ENCODE measurements around the gene FBLN7. TPM values are rescaled to one million over a fixed set of nuclear protein-coding genes. Genes with fewer than 3 reads are reported as not detected.
"Not testable (repeated sequence)": the region's sequence is repeated elsewhere in the genome, so short reads cannot be mapped to it uniquely, and the experiment has no call there.

FBLN7 gene
- polyA plus RNA-seq, 3 donors = 0.04 TPM; not detected in 2

DNA sequence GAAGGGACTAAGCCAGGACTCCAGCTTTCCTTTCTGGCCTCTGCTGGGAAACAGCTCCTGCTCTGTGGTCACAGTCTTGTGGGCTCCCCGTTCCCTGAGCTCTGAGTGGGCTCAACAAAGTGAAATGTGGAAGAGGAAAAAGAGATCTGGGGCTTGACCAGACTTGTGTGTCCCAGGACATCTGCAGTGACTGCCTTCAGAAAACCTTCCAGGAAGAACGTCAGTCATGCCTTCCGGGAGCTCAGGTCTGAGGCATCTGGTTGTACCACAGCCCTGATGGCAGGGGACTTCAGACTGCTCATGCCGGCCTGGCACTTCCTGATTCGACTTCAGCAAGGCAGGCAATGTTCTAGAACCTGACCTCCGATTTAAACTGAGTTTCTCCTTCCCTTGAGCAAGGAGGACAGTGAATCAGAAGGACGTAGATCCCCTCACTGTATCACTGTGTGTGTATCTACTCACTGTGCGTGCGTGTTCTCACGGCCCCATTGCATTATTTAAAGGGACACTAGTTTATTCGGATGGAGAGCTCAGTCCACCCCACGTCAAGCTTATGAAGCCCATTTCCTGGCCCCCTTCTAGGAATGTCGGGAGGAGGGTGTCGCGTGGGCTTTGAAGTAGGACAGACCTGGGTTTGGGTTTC lies 548 bp upstream of the FBLN7 start:
- Histone ChIP-seq H3K4me2 (replicated peaks; ENCODE audit: extremely low read depth, low read length, poor library complexity, severe bottlenecking) (peak overlapping the region; percentile 73), H3K36me3 (replicated peaks in 1 of 2; ENCODE audit: control insufficient read depth in 1 of 2, insufficient read depth in 2 of 2, low read length in 2 of 2) (no peaks in the 10 kb centered on the region), H2AFZ (ENCODE audit: insufficient read depth, low read depth, low read length, poor library complexity, severe bottlenecking) (no peak overlapping the region), H3K9ac (ENCODE audit: insufficient read depth, low read length, poor library complexity, severe bottlenecking) (peak overlapping the region; percentile 32), H3K4me3 (replicated peaks in 1 of 3; ENCODE audit: low read depth in 2 of 3, low read length in 3 of 3) (peak overlapping the region; percentile 17 to 65 (median 25)), H3K9me3 (replicated peaks in 1 of 2; ENCODE audit: control insufficient read depth in 1 of 2, insufficient read depth in 1 of 2, low read length in 2 of 2) (peaks cover 5 to 11% of the 10 kb centered on the region in 2 donors), H3K27ac (ENCODE audit: low read depth in 1 of 2, low read length in 2 of 2) (no peak overlapping the region), H4K20me1 (ENCODE audit: insufficient read depth, low read length) (no peaks in the 10 kb centered on the region), H3K27me3 (ENCODE audit: control insufficient read depth in 2 of 2, insufficient read depth in 2 of 2, low read length in 2 of 2) (peaks cover 24 to 41% of the 10 kb centered on the region in 2 donors), H3K4me1 (ENCODE audit: control insufficient read depth in 1 of 2, insufficient read depth in 2 of 2, low read length in 2 of 2) (peaks cover 5 to 9% of the 10 kb centered on the region in 2 donors), H3K79me2 (ENCODE audit: insufficient read depth, low read length) (no peaks in the 10 kb centered on the region)
- peak overlapping the region in 2 of 7 donors; percentile 4 to 18 for H3K27ac Mint-ChIP-seq
- peaks cover 0 to 21% (median 8%) of the 10 kb centered on the region in 7 donors for H3K9me3 Mint-ChIP-seq
- peak; percentile 18 to 66 (median 29) for DNase-seq
- peaks cover 0 to 11% of the 10 kb centered on the region in 2 donors for H3K36me3 Mint-ChIP-seq
- H3K27me3 Mint-ChIP-seq (ENCODE audit: low read depth in 3 of 3) = peaks cover 51 to 55% (median 55%) of the 10 kb centered on the region in 3 donors
- H3K4me1 Mint-ChIP-seq = peaks cover 17% of the 10 kb centered on the region
- peak overlapping the region; percentile 64 to 85 for H3K4me3 Mint-ChIP-seq
- intact Hi-C loops (cut with micrococcal nuclease) = no loop called here
- 26% methylated on average over 9 of the region's 15 CpGs for WGBS (ENCODE audit: insufficient coverage)
- TF ChIP-seq, protein P1, sequence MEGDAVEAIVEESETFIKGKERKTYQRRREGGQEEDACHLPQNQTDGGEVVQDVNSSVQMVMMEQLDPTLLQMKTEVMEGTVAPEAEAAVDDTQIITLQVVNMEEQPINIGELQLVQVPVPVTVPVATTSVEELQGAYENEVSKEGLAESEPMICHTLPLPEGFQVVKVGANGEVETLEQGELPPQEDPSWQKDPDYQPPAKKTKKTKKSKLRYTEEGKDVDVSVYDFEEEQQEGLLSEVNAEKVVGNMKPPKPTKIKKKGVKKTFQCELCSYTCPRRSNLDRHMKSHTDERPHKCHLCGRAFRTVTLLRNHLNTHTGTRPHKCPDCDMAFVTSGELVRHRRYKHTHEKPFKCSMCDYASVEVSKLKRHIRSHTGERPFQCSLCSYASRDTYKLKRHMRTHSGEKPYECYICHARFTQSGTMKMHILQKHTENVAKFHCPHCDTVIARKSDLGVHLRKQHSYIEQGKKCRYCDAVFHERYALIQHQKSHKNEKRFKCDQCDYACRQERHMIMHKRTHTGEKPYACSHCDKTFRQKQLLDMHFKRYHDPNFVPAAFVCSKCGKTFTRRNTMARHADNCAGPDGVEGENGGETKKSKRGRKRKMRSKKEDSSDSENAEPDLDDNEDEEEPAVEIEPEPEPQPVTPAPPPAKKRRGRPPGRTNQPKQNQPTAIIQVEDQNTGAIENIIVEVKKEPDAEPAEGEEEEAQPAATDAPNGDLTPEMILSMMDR (IDR thresholded peaks at IDR 0.05) = no peak

DNA sequence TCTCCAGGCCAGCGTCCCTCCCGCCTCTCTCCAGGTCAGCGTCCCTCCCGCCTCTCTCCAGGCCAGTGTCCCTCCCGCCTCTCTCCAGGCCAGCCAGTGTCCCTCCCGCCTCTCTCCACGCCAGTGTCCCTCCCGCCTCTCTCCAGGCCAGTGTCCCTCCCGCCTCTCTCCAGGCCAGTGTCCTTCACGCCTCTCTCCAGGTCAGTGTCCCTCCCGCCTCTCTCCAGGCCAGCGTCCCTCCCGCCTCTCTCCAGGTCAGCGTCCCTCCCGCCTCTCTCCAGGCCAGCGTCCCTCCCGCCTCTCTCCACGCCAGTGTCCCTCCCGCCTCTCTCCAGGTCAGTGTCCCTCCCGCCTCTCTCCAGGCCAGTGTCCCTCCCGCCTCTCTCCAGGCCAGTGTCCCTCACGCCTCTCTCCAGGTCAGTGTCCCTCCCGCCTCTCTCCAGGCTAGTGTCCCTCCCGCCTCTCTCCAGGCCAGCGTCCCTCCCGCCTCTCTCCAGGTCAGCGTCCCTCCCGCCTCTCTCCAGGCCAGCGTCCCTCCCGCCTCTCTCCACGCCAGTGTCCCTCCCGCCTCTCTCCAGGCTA lies 939 bp downstream of the FBLN7 start:
- Mint-ChIP-seq H3K9me3 (peaks cover 0 to 15% (median 7%) of the 10 kb centered on the region in 7 donors), H3K36me3 (peaks cover 0 to 11% of the 10 kb centered on the region in 2 donors), H3K4me3 (peak overlapping the region in 1 of 2 donors; percentile 82), H3K4me1 (peaks cover 17% of the 10 kb centered on the region), H3K27me3 (ENCODE audit: low read depth in 3 of 3) (peaks cover 57 to 59% (median 57%) of the 10 kb centered on the region in 3 donors)
- H3K27ac Mint-ChIP-seq; H3K4me2 ChIP-seq (replicated peaks; ENCODE audit: extremely low read depth, low read length, poor library complexity, severe bottlenecking); H3K9ac ChIP-seq (ENCODE audit: insufficient read depth, low read length, poor library complexity, severe bottlenecking); H3K27ac ChIP-seq (ENCODE audit: low read depth in 1 of 2, low read length in 2 of 2); DNase-seq; H4K20me1 ChIP-seq (ENCODE audit: insufficient read depth, low read length); H2AFZ ChIP-seq (ENCODE audit: insufficient read depth, low read depth, low read length, poor library complexity, severe bottlenecking); H3K36me3 ChIP-seq (replicated peaks in 1 of 2; ENCODE audit: control insufficient read depth in 1 of 2, insufficient read depth in 2 of 2, low read length in 2 of 2); H3K4me1 ChIP-seq (ENCODE audit: control insufficient read depth in 1 of 2, insufficient read depth in 2 of 2, low read length in 2 of 2); H3K79me2 ChIP-seq (ENCODE audit: insufficient read depth, low read length); H3K4me3 ChIP-seq (replicated peaks in 1 of 3; ENCODE audit: low read depth in 2 of 3, low read length in 3 of 3); intact Hi-C loops (cut with micrococcal nuclease): not testable (repeated sequence)
- H3K9me3 ChIP-seq (replicated peaks in 1 of 2; ENCODE audit: control insufficient read depth in 1 of 2, insufficient read depth in 1 of 2, low read length in 2 of 2) = peaks cover 5 to 11% of the 10 kb centered on the region in 2 donors
- peaks cover 24 to 41% of the 10 kb centered on the region in 2 donors for H3K27me3 ChIP-seq (ENCODE audit: control insufficient read depth in 2 of 2, insufficient read depth in 2 of 2, low read length in 2 of 2)
- WGBS (ENCODE audit: insufficient coverage) = 3% methylated on average over 5 of the region's 32 CpGs

DNA sequence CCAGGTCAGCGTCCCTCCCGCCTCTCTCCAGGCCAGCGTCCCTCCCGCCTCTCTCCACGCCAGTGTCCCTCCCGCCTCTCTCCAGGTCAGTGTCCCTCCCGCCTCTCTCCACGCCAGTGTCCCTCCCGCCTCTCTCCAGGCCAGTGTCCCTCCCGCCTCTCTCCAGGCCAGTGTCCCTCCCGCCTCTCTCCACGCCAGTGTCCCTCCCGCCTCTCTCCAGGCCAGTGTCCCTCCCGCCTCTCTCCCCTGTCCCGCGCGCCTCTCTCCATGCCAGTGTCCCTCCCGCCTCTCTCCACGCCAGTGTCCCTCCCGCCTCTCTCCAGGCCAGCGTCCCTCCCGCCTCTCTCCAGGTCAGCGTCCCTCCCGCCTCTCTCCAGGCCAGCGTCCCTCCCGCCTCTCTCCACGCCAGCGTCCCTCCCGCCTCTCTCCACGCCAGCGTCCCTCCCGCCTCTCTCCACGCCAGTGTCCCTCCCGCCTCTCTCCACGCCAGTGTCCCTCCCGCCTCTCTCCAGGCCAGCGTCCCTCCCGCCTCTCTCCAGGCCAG lies 1.5 kb downstream of the FBLN7 start:
- H3K4me1 ChIP-seq (ENCODE audit: control insufficient read depth in 1 of 2, insufficient read depth in 2 of 2, low read length in 2 of 2); H4K20me1 ChIP-seq (ENCODE audit: insufficient read depth, low read length); H3K79me2 ChIP-seq (ENCODE audit: insufficient read depth, low read length); intact Hi-C loops (cut with micrococcal nuclease); H3K27ac ChIP-seq (ENCODE audit: low read depth in 1 of 2, low read length in 2 of 2); H3K4me3 ChIP-seq (replicated peaks in 1 of 3; ENCODE audit: low read depth in 2 of 3, low read length in 3 of 3); H3K27ac Mint-ChIP-seq; DNase-seq; H3K4me2 ChIP-seq (replicated peaks; ENCODE audit: extremely low read depth, low read length, poor library complexity, severe bottlenecking); H3K36me3 ChIP-seq (replicated peaks in 1 of 2; ENCODE audit: control insufficient read depth in 1 of 2, insufficient read depth in 2 of 2, low read length in 2 of 2); H3K9ac ChIP-seq (ENCODE audit: insufficient read depth, low read length, poor library complexity, severe bottlenecking); H2AFZ ChIP-seq (ENCODE audit: insufficient read depth, low read depth, low read length, poor library complexity, severe bottlenecking): not testable (repeated sequence)
- Mint-ChIP-seq H3K36me3 (peaks cover 0 to 11% of the 10 kb centered on the region in 2 donors), H3K27me3 (ENCODE audit: low read depth in 3 of 3) (peaks cover 59 to 61% (median 59%) of the 10 kb centered on the region in 3 donors), H3K9me3 (peaks cover 0 to 15% (median 7%) of the 10 kb centered on the region in 7 donors), H3K4me1 (peaks cover 17% of the 10 kb centered on the region), H3K4me3 (peak overlapping the region in 1 of 2 donors; percentile 76)
- Histone ChIP-seq H3K9me3 (replicated peaks in 1 of 2; ENCODE audit: control insufficient read depth in 1 of 2, insufficient read depth in 1 of 2, low read length in 2 of 2) (peaks cover 5 to 11% of the 10 kb centered on the region in 2 donors), H3K27me3 (ENCODE audit: control insufficient read depth in 2 of 2, insufficient read depth in 2 of 2, low read length in 2 of 2) (peaks cover 24 to 41% of the 10 kb centered on the region in 2 donors)
- 8% methylated on average over 31 of the region's 38 CpGs for WGBS (ENCODE audit: insufficient coverage)

Data from CD14-positive monocyte (primary cell).